HG03575 (cell line): ENCODE measurements around the gene HSF2BP.
"Not testable (repeated sequence)": the region's sequence is repeated elsewhere in the genome, so short reads cannot be mapped to it uniquely, and the experiment has no call there.

Experiments used
- ATAC-seq: cut with Tn5 transposase; IDR thresholded peaks from one replicate; pipeline ENCODE4 v1.9.1; 2021; ENCODE audit not compliant: unreplicated experiment, insufficient number of reproducible peaks, low FRiP score; ENCODE audit errors: extremely low read depth

Gene HSF2BP

GRCh38 chr21:43689556-43690337, 30.5 kb upstream of the HSF2BP start:
- no peak for ATAC-seq

- no peak for ATAC-seq
Observed at GRCh38 chr21:43688906-43689305, 29.6 kb upstream of the HSF2BP start.

DNA sequence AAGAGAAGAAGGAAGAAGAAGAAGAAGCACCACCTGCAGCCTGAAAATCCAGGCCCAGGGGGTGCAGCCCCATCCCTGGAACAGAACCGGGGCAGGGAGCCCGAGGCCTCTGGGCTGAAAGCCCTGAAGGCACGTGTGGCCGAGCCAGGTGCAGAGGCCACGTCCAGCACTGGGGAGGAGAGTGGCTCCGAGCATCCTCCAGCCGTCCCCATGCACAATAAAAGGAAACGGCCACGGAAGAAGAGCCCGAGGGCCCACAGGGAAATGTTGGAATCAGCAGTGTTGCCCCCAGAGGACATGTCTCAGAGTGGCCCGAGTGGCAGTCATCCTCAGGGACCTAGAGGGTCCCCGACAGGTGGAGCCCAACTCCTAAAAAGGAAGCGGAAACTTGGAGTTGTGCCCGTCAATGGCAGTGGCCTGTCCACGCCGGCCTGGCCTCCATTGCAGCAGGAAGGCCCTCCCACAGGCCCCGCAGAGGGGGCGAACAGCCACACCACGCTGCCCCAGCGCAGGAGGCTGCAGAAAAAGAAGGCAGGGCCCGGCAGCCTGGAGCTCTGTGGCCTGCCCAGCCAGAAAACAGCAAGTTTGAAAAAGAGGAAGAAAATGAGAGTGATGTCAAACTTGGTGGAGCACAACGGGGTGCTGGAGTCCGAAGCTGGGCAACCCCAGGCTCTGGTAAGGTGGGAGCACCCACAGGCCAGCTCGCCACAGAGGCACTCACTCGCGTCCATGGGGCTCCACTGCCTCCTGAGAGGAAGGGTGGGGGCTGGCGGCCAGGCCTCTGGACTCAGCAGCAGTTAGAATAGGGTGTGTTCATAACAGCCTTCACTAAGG, 28.5 kb upstream of the HSF2BP start:
- no peak for ATAC-seq

GRCh38 chr21:43686811-43687565, 27.7 kb upstream of the HSF2BP start:
- no peak for ATAC-seq

GRCh38 chr21:43684424-43684823, 25.1 kb upstream of the HSF2BP start:
- no peak for ATAC-seq

DNA sequence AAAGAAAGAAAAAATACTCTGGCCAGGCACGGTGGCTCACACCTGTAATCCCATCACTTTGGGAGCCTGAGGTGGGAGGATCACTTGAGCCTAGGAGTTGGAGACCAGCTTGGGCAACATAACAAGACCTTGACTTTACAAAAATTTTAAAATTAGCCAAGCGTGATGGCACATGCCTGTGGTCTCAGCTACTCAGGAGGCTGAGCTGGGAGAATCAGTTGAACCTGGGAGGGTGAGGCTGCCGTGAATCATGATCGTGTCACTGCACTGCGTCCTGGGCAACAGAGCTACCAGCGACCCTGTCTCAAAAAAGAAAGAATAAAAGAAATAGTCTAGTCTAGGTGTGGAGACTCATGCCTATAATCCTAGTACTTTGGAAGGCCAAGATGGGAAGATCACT, 22.4 kb upstream of the HSF2BP start:
- no peak for ATAC-seq

- ATAC-seq = not testable (repeated sequence)
Observed at GRCh38 chr21:43680421-43680820, 21.1 kb upstream of the HSF2BP start.

- no peak for ATAC-seq
Observed at GRCh38 chr21:43679951-43680350, 20.7 kb upstream of the HSF2BP start.

DNA sequence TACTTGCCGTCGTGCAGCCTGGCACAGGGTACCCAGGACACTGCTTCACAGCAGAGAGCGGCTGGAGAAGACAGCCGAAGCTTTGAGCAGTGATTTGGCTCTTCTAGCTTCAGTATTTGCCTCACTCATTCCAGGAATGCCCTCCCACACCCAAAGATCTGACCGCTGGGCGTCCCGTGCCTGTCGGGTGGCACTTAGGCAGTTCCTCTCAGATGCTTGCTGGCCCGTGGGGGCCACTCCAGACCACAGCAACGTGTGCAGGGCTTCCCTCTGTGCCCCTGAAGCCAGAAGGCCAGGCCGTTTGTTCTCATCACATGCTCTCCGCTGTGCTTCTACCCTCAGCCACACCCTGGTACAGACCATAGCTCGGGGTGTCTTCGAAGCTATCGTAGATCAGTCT, 17.1 kb upstream of the HSF2BP start:
- no peak for ATAC-seq

DNA sequence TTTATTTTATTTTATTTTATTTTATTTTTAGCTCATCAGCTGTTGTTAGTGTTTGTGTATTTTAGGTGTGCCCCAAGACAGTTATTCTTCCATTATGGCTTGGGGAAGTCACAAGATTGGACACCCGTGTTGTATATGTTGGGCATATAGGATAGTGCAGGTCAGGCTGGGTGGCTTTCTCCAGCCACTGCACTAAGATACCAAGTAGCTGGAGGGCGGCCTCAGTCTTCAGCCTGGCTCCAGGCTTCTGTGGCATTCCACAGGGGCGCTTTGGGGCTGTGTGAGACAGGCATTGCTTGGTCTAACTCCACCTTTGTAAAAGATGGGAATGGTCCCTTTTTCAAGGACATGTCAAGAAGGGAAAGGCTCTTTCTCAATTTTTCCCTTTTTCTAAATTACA, 16.6 kb upstream of the HSF2BP start:
- ATAC-seq = no peak

DNA sequence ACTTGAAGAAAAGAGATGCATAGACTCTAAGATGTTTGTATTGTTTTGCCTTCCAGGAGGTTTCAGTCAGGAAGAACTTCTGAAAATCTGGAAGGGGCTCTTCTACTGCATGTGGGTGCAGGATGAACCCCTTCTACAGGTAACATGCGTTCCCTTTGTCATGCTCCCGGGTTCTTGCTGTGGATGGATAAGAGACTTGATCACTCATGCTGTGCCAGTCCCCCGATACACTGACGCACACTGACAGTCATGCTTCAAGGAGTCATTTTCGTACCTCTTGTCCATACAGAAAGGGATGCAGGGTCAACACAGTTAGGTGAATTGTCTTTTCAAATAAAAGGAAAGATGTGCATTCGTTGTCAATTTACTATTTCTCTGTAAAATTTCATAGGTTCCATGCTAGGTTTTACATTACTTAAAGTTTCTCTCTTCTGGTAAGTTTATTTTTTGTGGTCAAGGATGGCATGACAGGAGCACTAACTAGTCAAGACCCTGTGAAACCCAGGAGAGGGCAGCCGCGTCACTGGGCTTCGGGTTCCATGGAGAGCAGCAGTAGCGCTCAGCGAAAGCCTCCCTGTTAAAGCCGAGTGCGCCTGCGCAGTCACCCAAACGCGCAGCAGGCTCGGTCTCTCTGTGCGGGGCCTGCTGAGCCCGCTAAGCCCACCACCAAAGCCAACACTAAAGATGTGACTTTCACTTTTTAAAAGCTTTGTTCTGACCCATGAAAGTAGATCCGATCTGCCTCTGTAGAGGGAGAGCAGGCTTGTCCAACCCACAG, 10.7 kb upstream of the HSF2BP start:
- ATAC-seq = no peak

GRCh38 chr21:43667191-43667904, 8.1 kb upstream of the HSF2BP start:
- ATAC-seq = no peak

DNA sequence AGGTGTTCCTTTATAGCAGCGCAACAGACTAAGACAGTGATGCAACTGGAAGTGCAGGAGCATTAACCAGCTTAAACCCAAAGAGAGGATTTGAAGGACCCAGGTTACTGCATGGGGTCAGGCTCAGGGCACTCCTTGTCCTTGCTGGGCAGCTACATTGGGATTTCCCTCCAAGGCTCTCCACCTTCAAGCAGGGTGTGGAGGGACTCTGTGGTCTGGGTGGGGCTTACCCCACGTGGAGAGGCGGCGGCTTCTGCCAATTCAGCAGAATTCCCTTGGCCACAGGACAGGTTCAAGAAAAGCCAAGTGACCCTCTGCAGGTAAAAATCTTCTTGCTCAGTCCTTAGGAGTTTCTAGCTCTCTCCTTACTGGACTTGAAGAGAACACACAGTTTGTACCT, 6.6 kb upstream of the HSF2BP start:
- no peak for ATAC-seq

- no peak for ATAC-seq
Observed at GRCh38 chr21:43664358-43664757, 5.1 kb upstream of the HSF2BP start.

DNA sequence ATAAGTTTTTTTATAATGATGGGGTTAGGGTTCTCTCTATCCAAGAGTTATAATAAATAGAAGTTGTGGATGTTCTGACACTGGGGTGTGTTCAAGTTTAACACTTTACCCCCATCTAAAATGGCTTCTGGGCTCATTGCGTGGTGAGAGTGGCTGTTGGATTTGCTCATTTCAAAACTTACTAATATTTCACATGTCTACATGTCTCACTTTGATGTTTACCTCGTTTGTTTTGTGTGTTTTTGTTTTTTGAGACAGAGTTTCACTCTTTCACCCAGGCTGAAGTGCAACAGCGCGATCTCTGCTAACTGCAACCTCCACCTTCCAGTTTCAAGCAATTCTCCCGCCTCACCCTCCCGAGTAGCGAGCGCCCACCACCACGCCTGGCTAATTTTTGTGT, 3.7 kb upstream of the HSF2BP start:
- no peak for ATAC-seq

DNA sequence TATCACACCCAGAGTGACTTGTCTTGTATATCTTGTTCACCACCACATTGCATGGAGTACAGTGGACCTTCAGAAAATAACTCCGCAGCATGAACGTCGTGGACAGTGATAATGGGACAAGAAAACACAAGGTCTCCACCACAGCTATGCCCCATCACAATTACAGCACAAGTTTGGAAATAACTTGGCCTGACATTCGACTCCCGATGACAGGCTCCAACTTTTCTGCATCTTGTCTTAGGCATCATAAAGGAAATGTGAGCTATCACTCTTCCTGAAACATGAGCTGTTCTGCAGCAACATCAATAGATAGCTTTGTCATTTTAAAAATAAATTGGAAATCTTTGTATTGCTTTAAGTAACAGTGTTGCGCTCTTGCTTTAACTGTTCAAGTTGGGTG, 3.0 kb upstream of the HSF2BP start:
- ATAC-seq = no peak

DNA sequence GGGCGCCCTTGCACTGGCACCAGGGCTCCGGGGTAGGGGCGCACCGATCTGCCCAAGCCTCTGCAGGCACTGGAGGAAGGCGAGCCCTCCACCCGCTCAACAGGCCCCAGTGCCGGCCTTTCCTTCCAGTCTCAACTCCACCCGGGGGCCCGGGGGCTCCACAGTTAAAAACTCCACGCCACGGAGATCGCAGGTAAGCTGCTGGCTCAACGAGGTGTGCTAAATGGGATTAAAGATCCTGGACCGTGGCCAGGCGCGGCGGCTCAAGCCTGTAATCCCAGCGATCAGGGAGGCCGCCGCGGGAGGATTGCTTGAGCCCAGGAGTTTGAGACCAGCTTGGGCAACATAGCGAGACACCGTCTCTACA, 536 bp downstream of the HSF2BP start:
- no peak for ATAC-seq

GRCh38 chr21:43658088-43658741, 1.1 kb downstream of the HSF2BP start:
- no peak for ATAC-seq
